HEK293 (cell line): ENCODE data around the gene PAQR6.

Experiments used
- KLF7 ChIP-seq: fragments of 450-650 bp; formaldehyde crosslinking; IDR thresholded peaks from 2 replicates; pipeline ENCODE4 v1.5.1; 2016; ENCODE audit warnings: missing biosample characterization, missing genetic modification characterization, borderline replicate concordance
- SETDB1 ChIP-seq: IDR thresholded peaks from one replicate; pipeline ENCODE4 v1.6.1; 2017; ENCODE audit warnings: mild to moderate bottlenecking, low read length, moderate library complexity, mixed read lengths; ENCODE audit not compliant: insufficient read length
- YY1 ChIP-seq: fragments of 450-650 bp; formaldehyde crosslinking; IDR thresholded peaks from 2 replicates; pipeline ENCODE4 v1.5.1; 2018; ENCODE audit warnings: missing biosample characterization, missing genetic modification characterization
- ZBTB48 ChIP-seq: fragments of 450-650 bp; formaldehyde crosslinking; IDR thresholded peaks from 2 replicates; pipeline ENCODE4 v1.5.1; 2016; ENCODE audit warnings: missing biosample characterization, missing genetic modification characterization
- ZNF140 ChIP-seq: fragments of 450-650 bp; formaldehyde crosslinking; IDR thresholded peaks from 2 replicates; pipeline ENCODE4 v1.5.1; 2016; ENCODE audit warnings: missing biosample characterization, missing genetic modification characterization
- ZNF175 ChIP-seq: fragments of 450-650 bp; formaldehyde crosslinking; IDR thresholded peaks from 2 replicates; pipeline ENCODE4 v1.5.1; 2016; ENCODE audit warnings: missing biosample characterization, missing genetic modification characterization
- ZNF214 ChIP-seq: fragments of 450-650 bp; formaldehyde crosslinking; IDR thresholded peaks from 2 replicates; pipeline ENCODE4 v1.5.1; 2017; ENCODE audit warnings: missing biosample characterization, mild to moderate bottlenecking, missing genetic modification characterization, borderline replicate concordance
- ZNF274 ChIP-seq, 2 experiments: fragments of 200-500 bp in 1 of 2; fragments of 450-650 bp in 1 of 2; sonication (Bioruptor generic) in 1 of 2; formaldehyde crosslinking in 1 of 2; IDR thresholded peaks; 2 replicates each; pipeline versions ENCODE4 v1.5.1 to v1.6.1; 2014 to 2016; ENCODE audit warnings: borderline replicate concordance in 1 of 2, inconsistent platforms in 1 of 2, low read length in 1 of 2, missing biosample characterization in 1 of 2, missing genetic modification characterization in 1 of 2
- ZNF560 ChIP-seq: fragments of 450-650 bp; formaldehyde crosslinking; IDR thresholded peaks from 2 replicates; pipeline ENCODE4 v1.5.1; 2017; ENCODE audit warnings: missing biosample characterization, missing genetic modification characterization, borderline replicate concordance
- TF ChIP-seq, protein P1 (sequence below): fragments of 450-650 bp; formaldehyde crosslinking; IDR thresholded peaks from 2 replicates; pipeline ENCODE4 v1.5.1; 2016; ENCODE audit warnings: missing biosample characterization, missing genetic modification characterization
- TF ChIP-seq, protein P2 (sequence below): fragments of 450-650 bp; formaldehyde crosslinking; IDR thresholded peaks from 2 replicates; pipeline ENCODE4 v1.5.1; 2016; ENCODE audit warnings: missing biosample characterization, missing genetic modification characterization
- TF ChIP-seq, protein P3 (sequence below): fragments of 450-650 bp; formaldehyde crosslinking; IDR thresholded peaks from 2 replicates; pipeline ENCODE4 v1.5.1; 2016; ENCODE audit warnings: missing biosample characterization, missing genetic modification characterization
- TF ChIP-seq, protein P4 (sequence below): fragments of 450-650 bp; formaldehyde crosslinking; IDR thresholded peaks from 2 replicates; pipeline ENCODE4 v1.5.1; 2016; ENCODE audit warnings: missing biosample characterization, missing genetic modification characterization
- TF ChIP-seq, protein P5 (sequence below): fragments of 450-650 bp; formaldehyde crosslinking; IDR thresholded peaks from 2 replicates; pipeline ENCODE4 v1.5.1; 2016; ENCODE audit warnings: missing biosample characterization, missing genetic modification characterization, low read depth

DNA sequence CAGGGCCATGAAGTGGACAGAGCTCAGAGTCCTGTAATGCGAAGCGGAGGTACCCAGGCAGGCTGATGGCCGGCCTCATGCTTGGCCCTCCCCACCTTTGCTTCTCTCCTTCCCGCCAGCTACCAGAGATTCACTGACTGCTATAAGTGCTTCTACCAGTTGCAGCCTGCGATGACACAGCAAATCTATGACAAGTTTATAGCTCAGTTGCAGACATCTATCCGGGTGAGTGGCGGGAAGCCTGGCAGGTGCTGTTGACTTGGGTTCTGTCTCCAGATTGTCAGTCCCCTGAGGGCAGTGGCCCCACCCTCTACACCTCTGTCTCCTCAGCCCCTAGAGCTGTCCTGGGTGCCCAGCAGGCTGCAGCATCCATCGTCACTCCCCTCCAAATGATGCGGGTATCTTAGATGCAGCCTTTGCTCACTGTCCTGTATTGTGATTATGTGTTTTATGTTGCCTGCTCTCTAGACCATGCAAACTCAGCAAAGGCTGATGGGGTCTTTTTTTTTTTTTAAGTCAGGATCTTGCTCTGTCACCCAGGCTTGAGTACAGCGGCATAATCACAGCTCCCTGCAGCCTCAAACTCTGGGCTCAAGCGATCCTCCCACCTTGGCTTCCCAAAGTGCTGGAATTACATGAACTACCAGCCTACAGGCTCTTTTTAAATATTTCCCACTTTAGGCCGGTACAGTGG, 15.5 kb downstream of the PAQR6 start:
- TF ChIP-seq, protein P1, sequence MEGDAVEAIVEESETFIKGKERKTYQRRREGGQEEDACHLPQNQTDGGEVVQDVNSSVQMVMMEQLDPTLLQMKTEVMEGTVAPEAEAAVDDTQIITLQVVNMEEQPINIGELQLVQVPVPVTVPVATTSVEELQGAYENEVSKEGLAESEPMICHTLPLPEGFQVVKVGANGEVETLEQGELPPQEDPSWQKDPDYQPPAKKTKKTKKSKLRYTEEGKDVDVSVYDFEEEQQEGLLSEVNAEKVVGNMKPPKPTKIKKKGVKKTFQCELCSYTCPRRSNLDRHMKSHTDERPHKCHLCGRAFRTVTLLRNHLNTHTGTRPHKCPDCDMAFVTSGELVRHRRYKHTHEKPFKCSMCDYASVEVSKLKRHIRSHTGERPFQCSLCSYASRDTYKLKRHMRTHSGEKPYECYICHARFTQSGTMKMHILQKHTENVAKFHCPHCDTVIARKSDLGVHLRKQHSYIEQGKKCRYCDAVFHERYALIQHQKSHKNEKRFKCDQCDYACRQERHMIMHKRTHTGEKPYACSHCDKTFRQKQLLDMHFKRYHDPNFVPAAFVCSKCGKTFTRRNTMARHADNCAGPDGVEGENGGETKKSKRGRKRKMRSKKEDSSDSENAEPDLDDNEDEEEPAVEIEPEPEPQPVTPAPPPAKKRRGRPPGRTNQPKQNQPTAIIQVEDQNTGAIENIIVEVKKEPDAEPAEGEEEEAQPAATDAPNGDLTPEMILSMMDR (tag by site-specific recombination), result no peak
- TF ChIP-seq ZNF560 (tag by site-specific recombination) (no peak), YY1 (tag by site-specific recombination) (no peak), ZNF175 (no peak), ZBTB48 (no peak), ZNF274 (IDR thresholded peaks at IDR 0.05; ENCODE audit: low read length) (no peak), ZNF274 (tag by site-specific recombination; IDR thresholded peaks at IDR 0.05; ENCODE audit: borderline replicate concordance) (no peak), ZNF140 (tag by site-specific recombination) (no peak), ZNF214 (no peak), KLF7 (no peak), SETDB1 (no peak)
- TF ChIP-seq, protein P2, sequence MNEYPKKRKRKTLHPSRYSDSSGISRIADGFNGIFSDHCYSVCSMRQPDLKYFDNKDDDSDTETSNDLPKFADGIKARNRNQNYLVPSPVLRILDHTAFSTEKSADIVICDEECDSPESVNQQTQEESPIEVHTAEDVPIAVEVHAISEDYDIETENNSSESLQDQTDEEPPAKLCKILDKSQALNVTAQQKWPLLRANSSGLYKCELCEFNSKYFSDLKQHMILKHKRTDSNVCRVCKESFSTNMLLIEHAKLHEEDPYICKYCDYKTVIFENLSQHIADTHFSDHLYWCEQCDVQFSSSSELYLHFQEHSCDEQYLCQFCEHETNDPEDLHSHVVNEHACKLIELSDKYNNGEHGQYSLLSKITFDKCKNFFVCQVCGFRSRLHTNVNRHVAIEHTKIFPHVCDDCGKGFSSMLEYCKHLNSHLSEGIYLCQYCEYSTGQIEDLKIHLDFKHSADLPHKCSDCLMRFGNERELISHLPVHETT (tag by site-specific recombination), result no peak
- TF ChIP-seq, protein P3, sequence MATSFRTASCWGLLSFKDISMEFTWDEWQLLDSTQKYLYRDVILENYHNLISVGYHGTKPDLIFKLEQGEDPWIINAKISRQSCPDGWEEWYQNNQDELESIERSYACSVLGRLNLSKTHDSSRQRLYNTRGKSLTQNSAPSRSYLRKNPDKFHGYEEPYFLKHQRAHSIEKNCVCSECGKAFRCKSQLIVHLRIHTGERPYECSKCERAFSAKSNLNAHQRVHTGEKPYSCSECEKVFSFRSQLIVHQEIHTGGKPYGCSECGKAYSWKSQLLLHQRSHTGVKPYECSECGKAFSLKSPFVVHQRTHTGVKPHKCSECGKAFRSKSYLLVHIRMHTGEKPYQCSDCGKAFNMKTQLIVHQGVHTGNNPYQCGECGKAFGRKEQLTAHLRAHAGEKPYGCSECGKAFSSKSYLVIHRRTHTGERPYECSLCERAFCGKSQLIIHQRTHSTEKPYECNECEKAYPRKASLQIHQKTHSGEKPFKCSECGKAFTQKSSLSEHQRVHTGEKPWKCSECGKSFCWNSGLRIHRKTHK, result no peak
- TF ChIP-seq, protein P4, sequence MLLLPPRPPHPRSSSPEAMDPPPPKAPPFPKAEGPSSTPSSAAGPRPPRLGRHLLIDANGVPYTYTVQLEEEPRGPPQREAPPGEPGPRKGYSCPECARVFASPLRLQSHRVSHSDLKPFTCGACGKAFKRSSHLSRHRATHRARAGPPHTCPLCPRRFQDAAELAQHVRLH (tag by site-specific recombination), result no peak
- TF ChIP-seq, protein P5, sequence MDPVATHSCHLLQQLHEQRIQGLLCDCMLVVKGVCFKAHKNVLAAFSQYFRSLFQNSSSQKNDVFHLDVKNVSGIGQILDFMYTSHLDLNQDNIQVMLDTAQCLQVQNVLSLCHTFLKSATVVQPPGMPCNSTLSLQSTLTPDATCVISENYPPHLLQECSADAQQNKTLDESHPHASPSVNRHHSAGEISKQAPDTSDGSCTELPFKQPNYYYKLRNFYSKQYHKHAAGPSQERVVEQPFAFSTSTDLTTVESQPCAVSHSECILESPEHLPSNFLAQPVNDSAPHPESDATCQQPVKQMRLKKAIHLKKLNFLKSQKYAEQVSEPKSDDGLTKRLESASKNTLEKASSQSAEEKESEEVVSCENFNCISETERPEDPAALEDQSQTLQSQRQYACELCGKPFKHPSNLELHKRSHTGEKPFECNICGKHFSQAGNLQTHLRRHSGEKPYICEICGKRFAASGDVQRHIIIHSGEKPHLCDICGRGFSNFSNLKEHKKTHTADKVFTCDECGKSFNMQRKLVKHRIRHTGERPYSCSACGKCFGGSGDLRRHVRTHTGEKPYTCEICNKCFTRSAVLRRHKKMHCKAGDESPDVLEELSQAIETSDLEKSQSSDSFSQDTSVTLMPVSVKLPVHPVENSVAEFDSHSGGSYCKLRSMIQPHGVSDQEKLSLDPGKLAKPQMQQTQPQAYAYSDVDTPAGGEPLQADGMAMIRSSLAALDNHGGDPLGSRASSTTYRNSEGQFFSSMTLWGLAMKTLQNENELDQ (tag by site-specific recombination), result no peak
